Tongue (tissue), 2 donors: ENCODE results near the gene TMEM116. TPM values are rescaled to one million over a fixed set of nuclear protein-coding genes. Genes with fewer than 3 reads are reported as not detected.
"Not testable (repeated sequence)": the region's sequence is repeated elsewhere in the genome, so short reads cannot be mapped to it uniquely, and the experiment has no call there.

ENCODE experiments used
- DNase-seq: peaks from one replicate; pipeline ENCODE4 v3.0.0-alpha.2; 2015
- total RNA-seq: library from RNA; depleted of rRNA; stranded (reverse); fragments of >200 nt; gene quantifications from one replicate; pipeline ENCODE4 v1.2.3, GENCODE V29; 2014

TMEM116 gene
- total RNA-seq, 1 donor from 2014 or later: 14.7 TPM

DNA sequence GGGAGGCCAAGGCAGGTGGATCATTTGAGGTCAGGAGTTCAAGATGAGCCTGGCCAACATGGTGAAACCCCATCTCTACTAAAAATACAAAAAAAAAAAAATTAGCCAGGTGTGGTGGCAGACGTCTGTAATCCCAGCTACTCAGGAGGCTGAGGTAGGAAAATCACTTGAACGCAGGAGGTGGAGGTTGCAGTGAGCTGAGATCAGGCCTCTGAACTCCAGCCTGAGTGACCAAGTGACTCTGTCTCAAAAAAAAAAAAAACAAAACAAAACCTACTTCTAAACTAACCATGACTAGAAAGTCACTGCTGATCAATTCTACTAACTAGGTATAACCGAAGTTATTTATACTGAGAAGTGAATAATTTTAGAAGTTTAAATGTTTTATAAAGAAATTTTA lies 3.4 kb downstream of the TMEM116 start:
- DNase-seq: not testable (repeated sequence)

DNA sequence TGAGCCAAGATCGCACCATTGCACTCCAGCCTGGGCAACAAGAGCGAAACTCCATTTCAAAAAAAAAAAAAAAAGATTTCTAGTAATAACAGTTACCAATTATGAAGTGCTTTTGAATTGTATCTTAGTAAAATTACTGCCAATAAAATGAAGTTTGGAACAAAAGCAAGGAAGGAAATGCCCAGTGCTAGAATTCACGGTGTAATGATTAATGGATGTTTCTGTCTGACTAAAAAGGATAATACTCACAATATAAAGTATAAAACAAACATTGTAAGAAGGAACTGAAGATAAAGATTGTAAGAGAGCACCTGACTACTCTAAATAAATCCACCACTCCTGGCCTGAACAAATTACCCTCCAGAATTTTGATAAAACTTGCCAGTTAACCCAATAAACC lies 4.0 kb downstream of the TMEM116 start:
- no peak for DNase-seq

DNA sequence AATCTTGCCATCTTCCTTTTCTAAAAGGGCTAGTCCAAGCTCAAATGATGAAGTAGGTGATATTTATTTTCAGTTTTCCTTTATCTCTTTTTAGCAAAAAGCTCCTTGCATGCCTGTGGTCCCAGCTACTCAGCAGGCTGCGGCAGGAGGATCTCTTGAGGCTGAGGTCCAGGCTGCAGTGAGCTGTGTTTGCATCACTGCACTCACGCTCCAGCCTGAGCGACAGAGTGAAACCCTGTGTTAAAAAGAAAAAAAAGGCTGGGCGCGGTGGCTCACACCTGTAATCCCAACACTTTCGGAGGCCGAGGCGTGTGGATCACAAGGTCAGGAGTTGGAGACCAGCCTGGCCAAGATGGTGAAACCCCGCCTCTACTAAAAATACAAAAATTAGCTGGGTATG lies 5.0 kb downstream of the TMEM116 start:
- no peak for DNase-seq

DNA sequence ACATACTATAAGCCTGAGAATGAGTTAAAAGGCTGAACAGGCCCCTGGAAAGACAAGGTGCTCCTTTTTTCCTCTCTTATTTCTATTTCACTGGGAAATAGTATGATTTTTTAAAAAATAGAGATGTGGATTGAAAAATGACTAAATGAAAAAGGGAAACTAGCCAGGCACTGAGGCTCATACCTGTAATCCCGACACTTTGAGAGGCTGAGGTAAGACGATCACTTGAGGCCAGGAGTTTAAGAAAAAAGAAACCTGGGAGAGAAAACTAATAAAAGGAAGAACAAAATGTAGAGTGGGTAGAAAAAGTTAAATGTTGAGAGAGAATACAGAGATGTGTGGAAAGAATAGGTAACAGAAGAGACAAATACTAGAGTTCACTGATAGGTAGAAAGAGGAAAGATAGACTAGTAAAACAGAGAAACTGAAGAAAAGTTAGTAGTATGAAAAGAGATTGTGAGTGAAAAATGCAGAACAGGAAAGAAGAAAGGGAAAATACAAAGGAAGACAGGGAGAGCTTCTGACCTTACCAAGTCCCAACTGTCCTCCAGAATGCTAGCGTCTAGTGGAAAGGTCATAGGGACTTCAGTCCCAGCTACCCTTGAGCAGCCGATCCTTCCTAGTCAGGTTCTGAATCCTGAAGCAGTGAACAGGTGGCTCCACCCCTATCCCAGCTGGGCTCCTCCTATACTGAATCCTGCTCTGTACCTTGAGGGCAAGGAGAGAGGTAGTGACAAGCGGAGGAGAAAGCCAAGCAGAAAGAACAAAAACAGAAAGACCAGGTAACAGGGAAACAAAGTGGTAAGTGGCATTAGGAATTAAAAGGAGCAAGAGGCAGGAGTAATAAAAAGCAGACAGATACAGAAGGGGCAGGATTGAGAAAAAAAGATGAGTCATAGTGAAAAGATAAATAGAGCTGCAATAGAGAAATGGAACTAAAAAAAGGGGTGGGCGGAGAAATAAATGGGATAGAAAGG lies 7.3 kb downstream of the TMEM116 start:
- DNase-seq: no peak

- DNase-seq: no peak
Measured at GRCh38 chr12:112004041-112004440, 8.9 kb downstream of the TMEM116 start.

- no peak for DNase-seq
Measured at GRCh38 chr12:112001576-112001975, 11.4 kb downstream of the TMEM116 start.

DNA sequence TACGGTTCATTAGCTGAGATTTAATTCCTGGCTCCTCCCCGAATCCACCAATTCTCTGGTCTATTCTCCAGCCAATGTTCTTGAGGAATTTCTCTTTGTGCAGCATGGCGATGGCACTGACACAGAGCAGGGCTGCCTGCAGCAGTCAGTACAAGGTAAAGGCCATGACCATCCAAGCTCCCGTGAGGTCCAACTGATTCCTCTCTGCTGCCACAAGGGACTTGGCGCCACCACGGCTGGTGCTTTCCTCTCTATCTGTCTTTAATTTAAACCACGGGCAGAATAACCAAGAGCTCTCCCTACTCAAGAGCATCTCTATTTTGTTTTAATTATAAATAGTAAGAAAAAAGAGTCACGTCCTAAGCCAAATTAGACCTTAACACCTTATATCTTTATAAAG lies 12.1 kb downstream of the TMEM116 start:
- no peak for DNase-seq

DNA sequence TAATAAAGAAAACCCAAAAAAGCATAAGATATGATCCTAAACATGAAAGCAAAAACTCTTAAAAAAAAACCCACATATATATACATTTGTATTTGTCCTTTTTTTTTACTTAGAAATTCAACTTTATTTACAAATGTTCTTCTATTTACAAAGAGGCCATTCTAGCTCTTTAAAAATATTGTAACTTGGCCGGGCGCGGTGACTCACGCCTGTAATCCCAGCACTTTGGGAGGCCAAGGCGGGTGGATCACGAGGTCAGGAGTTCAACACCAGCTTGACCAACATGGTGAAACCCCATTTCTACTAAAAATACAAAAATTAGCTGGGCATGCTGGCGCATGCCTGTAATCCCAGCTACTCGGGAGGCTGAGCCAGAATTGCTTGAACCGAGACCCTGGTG lies 13.8 kb downstream of the TMEM116 start:
- not testable (repeated sequence) for DNase-seq

DNA sequence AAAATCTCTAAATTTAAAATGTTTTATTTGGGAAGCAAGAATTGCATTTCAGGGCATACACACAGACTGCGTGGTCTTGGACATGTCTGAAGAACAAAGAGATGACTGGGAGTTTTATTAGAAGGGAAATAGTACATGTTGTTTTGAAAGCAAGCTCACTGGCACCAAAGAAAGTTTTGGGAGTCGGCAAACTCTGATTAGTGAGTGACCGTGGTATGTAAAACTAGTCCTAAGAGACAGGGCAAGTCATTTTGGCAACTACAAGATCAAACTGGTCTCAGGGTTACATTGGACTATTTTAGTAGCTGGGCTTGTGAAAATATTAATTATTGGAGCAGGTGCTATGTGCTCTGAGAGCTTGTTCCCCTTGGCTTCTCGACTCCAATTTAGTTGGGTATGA lies 14.9 kb downstream of the TMEM116 start:
- no peak for DNase-seq

- DNase-seq: no peak
Measured at GRCh38 chr12:111997300-111997699, 15.7 kb downstream of the TMEM116 start.

- no peak for DNase-seq
Measured at GRCh38 chr12:111995782-111996480, 17.0 kb downstream of the TMEM116 start.

GRCh38 chr12:111994211-111995111 lies 18.5 kb downstream of the TMEM116 start:
- peak; percentile 17 for DNase-seq

GRCh38 chr12:111993292-111994150 lies 19.4 kb downstream of the TMEM116 start:
- no peak for DNase-seq

DNA sequence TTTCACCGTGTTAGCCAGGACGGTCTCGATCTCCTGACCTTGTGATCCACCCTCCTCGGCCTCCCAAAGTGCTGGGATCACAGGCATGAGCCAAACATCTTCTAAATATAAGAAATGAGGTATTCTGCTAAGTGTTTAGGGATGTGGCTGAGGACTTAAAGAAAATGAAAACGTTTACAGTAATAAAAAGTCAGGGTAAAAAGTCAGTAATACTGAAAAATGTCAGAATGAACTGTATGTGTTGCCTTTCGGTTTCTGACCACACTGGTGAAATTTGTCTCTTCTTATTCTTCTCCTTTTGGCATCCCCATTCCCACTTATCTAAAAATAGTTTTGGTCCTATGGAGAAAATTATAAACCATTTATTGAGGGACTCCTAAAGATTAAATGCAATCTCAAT lies 20.5 kb downstream of the TMEM116 start:
- DNase-seq: no peak

GRCh38 chr12:111991946-111992345 lies 21.0 kb downstream of the TMEM116 start:
- DNase-seq: no peak

GRCh38 chr12:111991535-111991934 lies 21.4 kb downstream of the TMEM116 start:
- no peak for DNase-seq

DNA sequence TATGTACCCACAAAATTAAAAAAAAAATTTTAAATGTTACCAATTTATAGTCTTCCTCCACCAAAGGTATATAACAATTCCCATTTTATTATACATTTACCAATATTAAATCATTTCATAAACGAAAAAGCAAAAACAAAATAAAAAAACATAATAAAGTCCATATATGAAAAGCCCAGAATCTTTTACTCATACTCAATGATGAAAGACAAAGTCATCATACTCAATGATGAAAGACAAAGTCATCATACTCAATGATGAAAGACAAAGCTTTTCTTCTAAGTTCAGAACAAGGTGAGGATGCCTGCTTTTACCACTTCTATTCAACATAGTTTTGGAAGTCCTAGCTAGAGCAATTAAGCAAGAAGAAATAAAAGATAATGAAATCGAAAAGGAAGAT lies 28.1 kb downstream of the TMEM116 start:
- no peak for DNase-seq

GRCh38 chr12:111981987-111982386 lies 31.0 kb downstream of the TMEM116 start:
- no peak for DNase-seq

- no peak for DNase-seq
Measured at GRCh38 chr12:111980598-111980997, 32.4 kb downstream of the TMEM116 start.

DNA sequence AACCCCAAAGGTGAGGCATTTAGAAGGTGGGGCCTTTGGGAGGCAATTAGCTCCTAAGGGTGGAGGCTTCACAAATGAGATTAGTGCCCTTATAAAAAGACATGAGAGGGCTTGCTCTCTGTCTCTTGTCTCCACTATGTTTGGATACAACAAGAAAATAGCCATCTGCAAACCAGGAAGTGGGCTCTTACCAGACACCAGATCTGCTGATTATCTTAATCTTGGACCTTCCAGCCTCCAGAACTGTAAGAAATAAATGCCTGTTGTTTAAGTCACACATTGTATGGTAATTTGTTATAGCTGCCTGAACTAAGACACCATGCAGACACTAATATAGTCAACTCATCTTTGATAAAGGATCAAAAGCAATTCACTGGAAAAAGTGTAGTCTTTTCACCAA lies 34.4 kb downstream of the TMEM116 start:
- DNase-seq: no peak

- DNase-seq: no peak
Measured at GRCh38 chr12:111976860-111977259, 36.1 kb downstream of the TMEM116 start.
